PC-3 (cell line): ENCODE results near the gene RHOBTB1. TPM values are rescaled to one million over a fixed set of nuclear protein-coding genes. Genes with fewer than 3 reads are reported as not detected.

Experiments
- ATAC-seq: fragments of 200-7000 bp; cut with Tn5 transposase; 2 replicates; pipeline ENCODE4 v1.9.1; 2020; ENCODE audit warnings: mild to moderate bottlenecking, moderate library complexity
- BruUV-seq: library from RNA; stranded (reverse); fragments of 400-500 nt; replicated peaks from 2 replicates; lab custom pipeline; 2021; lab: Mats Ljungman, UMichigan
- CTCF ChIA-PET: fragments of 300-600 bp; sonication (Branson Sonifier 250); formaldehyde crosslinking; loops from one replicate; lab custom pipeline; 2022; ENCODE audit warnings: antibody characterized with exemption; lab: Charles Lee
- POLR2A ChIA-PET: fragments of 300-600 bp; sonication (Branson Sonifier 250); formaldehyde crosslinking; loops from one replicate; lab custom pipeline; 2022; ENCODE audit warnings: antibody characterized with exemption; ENCODE audit not compliant: unreplicated experiment; lab: Charles Lee
- DNase-seq: peaks from one replicate; pipeline ENCODE4 v3.0.0-alpha.2; 2015
- H2AFZ ChIP-seq: fragments of 300-600 bp; sonication (generic); 2 replicates; pipeline ENCODE4 v1.6.0; 2016; ENCODE audit warnings: antibody characterized with exemption, low read length
- H3F3A ChIP-seq: fragments of 300-600 bp; sonication (generic); one replicate; pipeline ENCODE4 v1.6.0; 2017; ENCODE audit warnings: antibody characterized with exemption, low read length, control low read depth, mild to moderate bottlenecking; ENCODE audit not compliant: unreplicated experiment
- H3K27ac ChIP-seq: fragments of 300-600 bp; sonication (generic); 2 replicates; pipeline ENCODE4 v1.5.1; 2016; ENCODE audit warnings: mild to moderate bottlenecking, low read length
- H3K27me3 ChIP-seq: fragments of 300-600 bp; sonication (generic); 2 replicates; pipeline ENCODE4 v1.6.1; 2016; ENCODE audit warnings: low read length, mixed read lengths
- H3K36me3 ChIP-seq: fragments of 300-600 bp; sonication (generic); 2 replicates; pipeline ENCODE4 v1.6.1; 2016; ENCODE audit warnings: low read depth, mixed run types, low read length, mixed read lengths
- H3K4me1 ChIP-seq: fragments of 300-600 bp; sonication (generic); 2 replicates; pipeline ENCODE4 v1.5.1; 2016; ENCODE audit warnings: low read length; ENCODE audit not compliant: insufficient read depth
- H3K4me2 ChIP-seq: fragments of 300-600 bp; sonication (generic); 2 replicates; pipeline ENCODE4 v1.6.0; 2016; ENCODE audit warnings: low read length
- H3K4me3 ChIP-seq: fragments of 300-600 bp; sonication (generic); 2 replicates; pipeline ENCODE4 v1.5.1; 2016; ENCODE audit warnings: mild to moderate bottlenecking, low read length, mixed read lengths
- H3K79me2 ChIP-seq: fragments of 300-600 bp; sonication (generic); 2 replicates; pipeline ENCODE4 v1.6.1; 2017; ENCODE audit warnings: low read length, mixed read lengths
- H3K9ac ChIP-seq: fragments of 300-600 bp; sonication (generic); 2 replicates; pipeline ENCODE4 v1.6.0; 2016; ENCODE audit warnings: mild to moderate bottlenecking, low read length
- H3K9me2 ChIP-seq: fragments of 300-600 bp; sonication (generic); replicated peaks from 2 replicates; pipeline ENCODE4 v1.6.1; 2016; ENCODE audit warnings: mixed run types, low read length, mixed read lengths
- H3K9me3 ChIP-seq: fragments of 300-600 bp; sonication (generic); 2 replicates; pipeline ENCODE4 v1.6.1; 2016; ENCODE audit warnings: low read length, mixed read lengths
- H4K20me1 ChIP-seq: fragments of 300-600 bp; sonication (generic); 2 replicates; pipeline ENCODE4 v1.6.1; 2016; ENCODE audit warnings: low read length, mixed read lengths
- CTCF ChIP-seq: fragments of 300-600 bp; sonication (generic); conservative IDR thresholded peaks from 2 replicates; pipeline ENCODE4 v1.5.1; 2017; ENCODE audit warnings: antibody characterized with exemption, low read depth, mild to moderate bottlenecking, low read length
- EZH2 ChIP-seq: fragments of 300-600 bp; sonication (generic); IDR thresholded peaks from one replicate; pipeline ENCODE4 v1.6.1; 2017; ENCODE audit warnings: antibody characterized with exemption, mild to moderate bottlenecking, low read length; ENCODE audit not compliant: unreplicated experiment
- EZH2phosphoT487 ChIP-seq: fragments of 300-600 bp; sonication (generic); IDR thresholded peaks from 2 replicates; pipeline ENCODE4 v1.6.1; 2018; ENCODE audit warnings: mild to moderate bottlenecking, antibody characterized with exemption, low read length, borderline replicate concordance
- intact Hi-C: fragments of 100-400 bp; cut with micrococcal nuclease; formaldehyde crosslinking; loops from 2 replicates; pipeline ENCODE4 v1.9.0; 2023
- total RNA-seq: library from RNA; depleted of rRNA; stranded (reverse); fragments of >200 nt; gene quantifications from 2 replicates; pipeline ENCODE4 v1.2.3, GENCODE V29; 2014

RHOBTB1 gene
- total RNA-seq, 1 experiment from 2014 or later: 6.7 TPM

- no peaks in the 10 kb centered on the region for H3K9me3 ChIP-seq
- TF ChIP-seq CTCF (no peak), EZH2phosphoT487 (no peak), EZH2 (no peak)
- H3K9ac ChIP-seq: no peak overlapping the region
- H3K27me3 ChIP-seq: no peaks in the 10 kb centered on the region
- no peaks in the 10 kb centered on the region for H3K9me2 ChIP-seq
- no TSS peak for BruUV-seq
- H3K79me2 ChIP-seq: no peaks in the 10 kb centered on the region
- intact Hi-C loops: no loop called here
- H3K4me2 ChIP-seq: no peak overlapping the region
- H4K20me1 ChIP-seq: no peaks in the 10 kb centered on the region
- ChIA-PET CTCF (no interaction called here), POLR2A (no interaction called here)
- no peak overlapping the region for H2AFZ ChIP-seq
- no peak overlapping the region for H3K27ac ChIP-seq
- H3F3A ChIP-seq: no peaks in the 10 kb centered on the region
- DNase-seq (no peak), ATAC-seq (no peak)
- peaks cover 18% of the 10 kb centered on the region for H3K4me1 ChIP-seq
- H3K36me3 ChIP-seq: no peaks in the 10 kb centered on the region
- no peak overlapping the region for H3K4me3 ChIP-seq
Observed at GRCh38 chr10:60952067-60952845, 8.3 kb upstream of the RHOBTB1 start.

- H3K4me1 ChIP-seq: peaks cover 11% of the 10 kb centered on the region
- BruUV-seq: no TSS peak
- POLR2A ChIA-PET: no interaction called here
- H3K9ac ChIP-seq: no peak overlapping the region
- TF ChIP-seq EZH2phosphoT487: no peak
- TF ChIP-seq EZH2: no peak
- TF ChIP-seq CTCF: no peak
- no peak overlapping the region for H3K4me3 ChIP-seq
- intact Hi-C loops: no loop called here
- H4K20me1 ChIP-seq: no peaks in the 10 kb centered on the region
- no peak overlapping the region for H2AFZ ChIP-seq
- H3K27me3 ChIP-seq: no peaks in the 10 kb centered on the region
- no peaks in the 10 kb centered on the region for H3K79me2 ChIP-seq
- DNase-seq (no peak), ATAC-seq (no peak)
- H3K9me2 ChIP-seq: no peaks in the 10 kb centered on the region
- no peaks in the 10 kb centered on the region for H3K9me3 ChIP-seq
- no peaks in the 10 kb centered on the region for H3F3A ChIP-seq
- no peak overlapping the region for H3K4me2 ChIP-seq
- H3K27ac ChIP-seq: no peak overlapping the region
- no peaks in the 10 kb centered on the region for H3K36me3 ChIP-seq
- CTCF ChIA-PET: no interaction called here
Observed at GRCh38 chr10:60951272-60951724, 7.3 kb upstream of the RHOBTB1 start.

- H3K4me2 ChIP-seq: no peak overlapping the region
- H2AFZ ChIP-seq: no peak overlapping the region
- no TSS peak for BruUV-seq
- no peak overlapping the region for H3K27ac ChIP-seq
- POLR2A ChIA-PET: no interaction called here
- H3K27me3 ChIP-seq: no peaks in the 10 kb centered on the region
- CTCF ChIA-PET: no interaction called here
- H3K4me3 ChIP-seq: no peak overlapping the region
- intact Hi-C loops: no loop called here
- no peak for DNase-seq
- peaks cover 3% of the 10 kb centered on the region for H3K4me1 ChIP-seq
- H3K36me3 ChIP-seq: no peaks in the 10 kb centered on the region
- H3K9me3 ChIP-seq: no peaks in the 10 kb centered on the region
- no peak for ATAC-seq
- H3K79me2 ChIP-seq: no peaks in the 10 kb centered on the region
- no peak overlapping the region for H3K9ac ChIP-seq
- no peak for TF ChIP-seq EZH2phosphoT487
- no peak for TF ChIP-seq EZH2
- TF ChIP-seq CTCF: no peak
- H3K9me2 ChIP-seq: no peaks in the 10 kb centered on the region
- H4K20me1 ChIP-seq: no peaks in the 10 kb centered on the region
- no peaks in the 10 kb centered on the region for H3F3A ChIP-seq
Observed at GRCh38 chr10:60950300-60950699, 6.3 kb upstream of the RHOBTB1 start.
